PC-9 (cell line): ENCODE data around the gene RMC1.

ENCODE experiments used
- EZH2 ChIP-seq: fragments of 200-600 bp; sonication (generic); IDR thresholded peaks from 2 replicates; pipeline ENCODE4 v1.8.0; 2017; ENCODE audit warnings: antibody characterized with exemption, low read depth
- TF ChIP-seq, protein P1 (sequence below): fragments of 200-600 bp; sonication (generic); conservative IDR thresholded peaks from 2 replicates; pipeline ENCODE4 v1.6.1; 2017; ENCODE audit warnings: mixed run types, antibody characterized with exemption, mild to moderate bottlenecking, moderate library complexity

DNA sequence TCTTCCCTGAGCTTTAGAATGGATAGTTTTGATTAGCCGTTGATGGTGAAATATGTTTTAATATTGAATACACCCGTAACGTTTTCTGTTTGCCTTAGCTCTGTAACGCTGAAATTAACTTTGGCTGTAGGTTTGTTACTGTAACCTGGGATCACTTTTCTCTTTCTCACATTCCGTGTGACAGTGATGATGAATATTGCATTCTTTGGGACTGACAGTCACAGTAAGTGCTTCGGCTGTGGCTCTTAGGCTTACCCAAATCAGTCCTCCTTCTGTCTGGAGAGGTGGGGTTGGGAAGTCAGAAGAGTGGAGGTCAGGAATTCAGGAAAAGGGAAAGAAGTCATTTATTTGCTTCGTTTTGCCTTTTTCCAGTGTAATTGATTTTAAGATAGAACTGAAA is 18.0 kb downstream of the RMC1 start:
- TF ChIP-seq EZH2: no peak
- TF ChIP-seq, protein P1, sequence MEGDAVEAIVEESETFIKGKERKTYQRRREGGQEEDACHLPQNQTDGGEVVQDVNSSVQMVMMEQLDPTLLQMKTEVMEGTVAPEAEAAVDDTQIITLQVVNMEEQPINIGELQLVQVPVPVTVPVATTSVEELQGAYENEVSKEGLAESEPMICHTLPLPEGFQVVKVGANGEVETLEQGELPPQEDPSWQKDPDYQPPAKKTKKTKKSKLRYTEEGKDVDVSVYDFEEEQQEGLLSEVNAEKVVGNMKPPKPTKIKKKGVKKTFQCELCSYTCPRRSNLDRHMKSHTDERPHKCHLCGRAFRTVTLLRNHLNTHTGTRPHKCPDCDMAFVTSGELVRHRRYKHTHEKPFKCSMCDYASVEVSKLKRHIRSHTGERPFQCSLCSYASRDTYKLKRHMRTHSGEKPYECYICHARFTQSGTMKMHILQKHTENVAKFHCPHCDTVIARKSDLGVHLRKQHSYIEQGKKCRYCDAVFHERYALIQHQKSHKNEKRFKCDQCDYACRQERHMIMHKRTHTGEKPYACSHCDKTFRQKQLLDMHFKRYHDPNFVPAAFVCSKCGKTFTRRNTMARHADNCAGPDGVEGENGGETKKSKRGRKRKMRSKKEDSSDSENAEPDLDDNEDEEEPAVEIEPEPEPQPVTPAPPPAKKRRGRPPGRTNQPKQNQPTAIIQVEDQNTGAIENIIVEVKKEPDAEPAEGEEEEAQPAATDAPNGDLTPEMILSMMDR: no peak
